NCI-H526 treated with DMSO at 0.1 percent for 48 hours (cell line): ENCODE results near the gene NFIB.

Experiments used
- DNase-seq: peaks from one replicate; lab custom pipeline; 2025; lab: John Stamatoyannopoulos, UW

Gene NFIB

DNA sequence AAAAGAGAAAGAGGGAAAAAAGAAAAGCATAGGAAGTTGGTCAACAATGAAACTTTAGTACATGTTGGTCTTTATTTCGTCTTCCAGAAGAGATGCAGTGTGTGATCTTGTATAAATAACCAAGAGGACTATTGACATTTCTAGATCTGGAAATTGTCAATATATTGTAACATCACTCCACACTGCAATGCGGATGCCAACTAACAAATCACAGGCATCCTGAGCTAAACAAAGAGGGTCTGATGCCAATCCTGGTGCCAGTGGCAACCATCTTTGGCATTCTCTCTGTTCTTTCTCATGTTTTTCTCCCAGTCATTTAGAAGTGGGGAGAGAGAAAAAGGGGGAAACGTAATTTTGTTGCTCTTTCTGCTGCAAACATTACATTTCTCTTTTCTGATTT lies 9.7 kb downstream of the NFIB start:
- no peak for DNase-seq

DNA sequence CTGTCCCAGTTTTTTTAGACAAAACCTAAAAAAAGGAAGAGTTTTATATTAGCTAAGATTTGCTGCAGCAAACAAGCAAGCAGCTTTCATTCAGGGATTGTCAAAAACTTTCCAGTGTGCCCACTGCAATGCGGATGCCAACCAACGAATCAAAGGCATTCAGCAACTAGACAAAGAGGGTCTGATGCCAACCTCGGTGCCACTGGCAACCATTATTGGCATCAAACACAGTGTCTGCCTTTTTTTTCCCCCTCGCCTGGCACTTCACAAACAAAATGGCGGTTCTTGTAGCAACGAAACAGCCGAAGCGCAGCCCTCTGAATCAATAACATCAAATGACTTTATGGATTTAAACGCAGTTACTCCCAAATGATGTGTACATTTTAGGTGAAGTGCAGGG lies 10.4 kb downstream of the NFIB start:
- DNase-seq = no peak

DNA sequence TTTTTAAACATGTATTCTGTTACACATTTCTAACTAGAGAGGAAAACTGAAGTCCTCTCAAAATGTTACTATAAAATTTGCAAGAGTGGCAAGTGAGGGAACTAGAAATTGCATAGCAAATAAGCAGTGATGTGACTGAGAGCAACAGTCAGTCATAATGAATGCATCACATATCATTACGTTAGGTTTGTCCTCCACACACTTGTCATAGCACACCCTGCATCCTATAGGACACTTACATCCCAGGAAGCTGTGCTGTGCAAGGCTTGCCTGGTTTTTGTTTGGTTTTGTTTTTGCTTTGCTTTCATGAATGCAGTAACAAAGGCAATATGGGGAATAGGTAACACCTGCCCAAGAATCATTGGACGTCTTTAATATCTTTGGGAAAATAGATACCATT lies 10.8 kb downstream of the NFIB start:
- DNase-seq = no peak

DNA sequence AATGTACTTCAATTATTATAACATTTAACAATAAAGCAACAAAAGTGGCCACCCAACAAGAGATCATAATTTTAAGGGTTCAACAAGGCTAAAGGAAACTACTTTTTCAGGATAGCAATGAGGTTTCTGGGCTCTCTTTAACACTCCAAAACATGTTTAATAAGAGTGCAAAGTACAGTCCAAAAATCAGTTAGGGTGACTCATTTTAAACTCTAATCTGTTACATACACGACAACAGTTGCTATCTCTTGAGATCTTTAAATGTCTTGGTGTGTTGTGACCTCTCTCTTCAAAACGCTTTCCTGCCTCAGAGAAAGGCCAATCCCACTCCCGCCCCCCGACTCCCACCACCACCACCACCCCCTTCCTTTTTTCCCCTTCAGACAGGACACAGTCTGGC lies 11.5 kb downstream of the NFIB start:
- DNase-seq = no peak

DNA sequence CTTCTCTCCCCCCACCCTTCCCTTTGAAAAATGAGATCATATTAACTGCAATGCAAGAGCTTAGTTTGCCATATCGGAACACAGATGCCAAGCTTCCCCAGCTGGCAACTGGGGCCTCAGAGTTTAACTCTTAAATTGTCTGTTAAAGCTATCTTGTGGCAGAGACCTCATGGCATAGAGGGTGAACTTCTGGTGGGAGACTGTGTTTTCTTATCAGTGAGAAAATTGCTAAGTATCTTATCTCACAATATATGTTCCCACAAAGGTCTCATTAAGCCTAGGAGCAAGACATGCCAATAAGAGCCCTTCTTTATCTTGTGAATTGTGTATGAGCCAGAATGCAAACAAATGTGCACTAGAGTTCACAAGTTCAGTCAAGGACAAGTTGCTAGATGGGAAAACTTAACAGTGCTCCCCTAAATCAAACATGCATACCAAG lies 12.3 kb downstream of the NFIB start:
- no peak for DNase-seq

DNA sequence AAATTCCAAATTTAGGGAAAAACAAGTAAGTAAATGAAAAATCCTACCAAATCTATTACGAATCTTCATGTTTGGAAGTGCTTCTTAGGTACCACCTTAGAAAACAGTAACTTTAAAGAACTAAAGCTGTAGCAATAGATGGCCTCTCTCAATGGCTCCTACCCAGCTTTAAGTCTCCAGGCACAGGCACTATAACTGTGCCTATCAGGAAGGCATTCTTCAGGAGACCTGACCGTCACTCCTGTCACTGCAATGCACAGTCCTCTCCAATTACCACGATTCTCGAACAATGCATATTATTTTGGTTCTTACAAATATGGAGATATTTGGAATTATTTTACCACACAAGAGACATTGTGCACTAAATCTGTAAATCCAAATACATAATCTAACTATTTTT lies 12.9 kb downstream of the NFIB start:
- no peak for DNase-seq

DNA sequence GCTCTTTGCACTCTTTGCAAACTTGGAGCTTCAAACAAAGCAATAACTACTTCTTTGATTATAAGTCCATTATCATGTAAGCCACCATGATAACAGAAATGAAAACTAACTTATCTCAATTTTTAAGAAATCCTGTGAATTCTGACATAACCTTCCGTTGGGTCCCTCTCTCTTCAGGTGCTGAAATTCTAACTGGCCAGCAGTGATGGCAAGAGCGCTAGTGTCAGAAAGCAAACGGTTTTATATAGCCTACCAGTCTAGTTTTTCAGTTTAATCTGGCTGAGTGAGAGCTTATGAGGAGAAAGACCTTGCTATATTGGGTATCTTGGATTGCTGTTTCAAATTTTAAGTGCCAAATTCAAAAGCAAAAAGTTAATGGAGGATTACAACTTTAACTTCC lies 13.4 kb downstream of the NFIB start:
- DNase-seq = no peak

DNA sequence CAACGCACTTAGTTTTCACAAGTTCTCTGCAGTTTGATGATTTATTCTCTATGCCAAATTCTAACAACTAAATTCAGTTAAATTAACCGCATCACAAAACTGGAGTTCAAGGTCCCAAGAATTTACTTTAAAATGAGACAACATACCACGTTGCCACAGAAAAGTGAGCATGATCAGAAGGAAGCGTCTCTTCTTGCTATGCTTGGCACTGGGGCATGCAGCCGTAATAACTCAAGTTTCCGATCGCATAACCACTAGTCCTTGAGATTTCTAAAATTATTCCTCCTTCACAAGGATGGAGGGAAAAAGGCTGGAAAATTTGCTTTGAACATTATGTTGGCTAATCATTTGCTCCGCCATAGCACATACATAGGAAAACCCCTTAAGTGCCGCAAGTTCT lies 13.9 kb downstream of the NFIB start:
- no peak for DNase-seq

DNA sequence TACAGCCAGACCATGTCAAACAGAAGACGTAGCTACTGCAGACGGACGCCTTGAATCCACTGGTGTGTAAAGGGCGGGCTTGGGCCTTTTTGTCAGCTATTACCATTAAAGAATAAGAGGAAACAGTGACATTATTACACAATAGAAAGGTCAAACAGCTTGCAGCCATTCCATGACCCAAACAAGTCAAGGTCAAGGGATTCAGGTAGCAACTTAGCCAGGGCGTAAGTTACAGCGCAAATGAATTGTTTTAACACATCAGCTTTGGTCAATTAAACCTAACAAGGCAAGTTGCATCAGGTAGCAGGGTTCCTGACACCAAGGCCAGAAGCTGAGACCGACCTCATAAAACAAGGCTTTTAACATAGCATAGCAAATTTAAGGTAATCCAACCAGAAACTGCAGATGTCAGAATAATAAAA lies 15.3 kb downstream of the NFIB start:
- no peak for DNase-seq

DNA sequence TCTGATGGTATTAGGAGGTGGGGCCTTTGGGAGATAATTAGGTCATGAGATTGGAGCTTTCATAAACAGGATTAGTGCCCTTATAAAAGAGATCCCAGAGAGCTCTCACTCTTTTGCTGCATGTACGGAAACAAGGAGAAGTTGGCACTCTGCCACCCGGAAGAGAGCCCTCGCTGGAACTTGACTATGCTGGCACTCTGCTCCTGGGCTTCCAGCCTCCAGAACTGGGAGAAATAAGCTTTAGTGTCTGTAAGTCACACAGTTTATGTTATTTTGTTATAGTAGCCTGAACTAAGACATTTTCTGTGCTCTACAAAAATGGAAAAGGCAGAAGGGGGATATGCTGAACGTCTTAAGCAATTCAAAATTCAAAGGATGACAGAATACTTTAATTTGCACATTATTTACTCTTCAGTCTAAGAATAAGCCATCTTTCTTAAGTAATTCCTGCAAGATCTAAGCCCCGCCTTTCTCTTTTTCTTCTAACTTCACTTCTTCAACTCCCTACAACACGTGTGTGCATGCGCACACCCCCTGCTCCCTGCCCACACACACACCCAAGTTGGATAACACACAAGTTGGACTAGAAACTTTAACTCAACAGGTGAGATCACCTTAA lies 17.3 kb downstream of the NFIB start:
- no peak for DNase-seq

DNA sequence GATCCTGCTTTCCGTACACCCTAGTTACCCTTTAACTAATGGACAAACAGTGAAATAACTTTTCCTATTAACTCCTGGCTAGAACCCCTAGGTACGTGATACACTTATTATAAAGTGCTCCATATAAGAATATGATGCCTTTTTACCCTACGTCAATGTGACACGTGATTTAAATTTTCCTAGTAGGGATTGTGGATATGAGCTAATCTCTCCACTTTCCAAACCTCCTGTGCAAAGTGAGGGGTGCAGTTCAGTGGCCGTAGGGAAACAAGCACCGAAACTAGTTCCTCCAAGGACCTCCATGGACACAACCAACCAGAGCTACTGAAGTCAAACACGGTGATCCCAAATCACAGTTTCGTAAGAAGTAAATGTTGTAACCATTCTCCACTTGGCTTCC lies 19.3 kb downstream of the NFIB start:
- no peak for DNase-seq

DNA sequence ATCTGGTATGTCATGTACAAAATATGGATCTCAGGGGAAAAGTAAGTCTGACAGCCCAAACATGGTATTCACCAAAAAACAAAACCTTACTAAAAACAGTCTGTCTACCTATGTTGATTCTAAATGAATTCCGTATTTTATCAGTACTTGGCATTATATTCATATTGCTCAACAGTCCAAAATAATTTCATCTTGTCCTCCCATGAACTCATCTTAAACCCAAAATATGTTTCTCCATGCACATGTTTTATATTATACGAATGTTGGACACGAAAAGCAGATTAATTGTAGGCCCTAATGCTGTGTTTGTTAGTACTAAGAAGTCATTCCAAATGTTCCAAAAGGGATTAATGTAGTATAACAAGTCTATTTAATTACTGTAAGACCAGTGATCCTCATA lies 20.1 kb downstream of the NFIB start:
- no peak for DNase-seq

DNA sequence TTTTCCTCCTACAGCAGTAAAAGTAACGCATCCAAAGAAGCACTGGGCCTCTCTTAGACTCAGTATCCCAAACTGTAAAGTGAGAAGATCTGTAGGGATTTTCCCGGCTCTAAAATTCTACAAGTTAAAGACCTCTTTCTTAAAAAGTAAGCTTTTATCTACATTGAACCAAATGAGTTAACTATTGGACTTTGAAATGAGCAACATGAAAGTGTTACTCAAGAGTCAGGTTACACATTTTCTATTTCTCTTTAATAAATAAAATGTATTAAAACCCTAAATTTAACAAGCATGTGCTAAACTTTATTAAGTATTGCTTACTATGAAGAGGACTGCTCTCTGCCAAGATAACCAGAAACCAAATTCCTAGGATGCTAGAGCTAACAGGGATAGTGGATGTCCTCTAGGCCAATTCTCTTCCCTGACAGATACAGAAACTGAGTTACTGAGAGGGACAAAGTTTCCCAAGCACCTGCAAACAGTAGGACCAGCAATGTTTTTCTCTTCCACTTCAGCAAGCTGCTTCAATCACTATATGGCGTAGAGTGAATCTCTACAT lies 21.7 kb downstream of the NFIB start:
- no peak for DNase-seq

DNA sequence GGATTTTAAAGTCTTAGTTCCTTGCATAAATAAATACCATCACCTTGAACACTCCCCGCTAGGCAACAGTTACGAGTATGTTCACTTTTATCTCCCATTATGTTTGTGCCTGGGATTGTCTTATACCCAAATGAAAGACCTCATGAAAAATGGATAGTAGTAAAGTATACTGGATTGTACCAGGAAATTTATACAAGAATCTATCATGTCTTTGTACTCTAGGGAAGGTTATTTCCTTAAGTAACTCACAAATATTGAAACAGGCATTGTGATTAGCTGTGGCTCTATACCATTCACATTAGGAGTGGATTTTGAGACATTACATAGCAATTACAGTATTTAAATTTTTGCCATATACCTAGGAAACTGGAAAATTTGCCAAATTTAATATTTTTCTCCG lies 24.0 kb downstream of the NFIB start:
- no peak for DNase-seq

DNA sequence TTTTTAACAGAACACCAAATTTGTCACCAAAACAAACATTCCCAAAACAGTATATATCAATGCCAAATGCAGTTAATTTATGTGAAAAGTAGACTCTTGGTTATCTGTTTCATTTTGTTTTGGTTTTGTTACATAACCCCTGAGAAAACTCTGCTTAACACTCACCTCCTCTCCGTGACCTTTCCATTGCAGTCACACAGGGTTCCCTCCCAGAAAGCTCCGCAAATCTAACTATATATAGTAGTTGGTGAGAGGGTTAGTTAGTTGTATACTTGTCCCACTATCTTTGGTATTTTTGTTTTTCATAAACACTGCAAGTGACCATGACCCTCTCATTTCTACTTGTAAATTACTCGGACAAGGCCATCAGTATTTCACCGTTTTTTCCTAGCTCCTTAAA lies 25.5 kb downstream of the NFIB start:
- DNase-seq = no peak

DNA sequence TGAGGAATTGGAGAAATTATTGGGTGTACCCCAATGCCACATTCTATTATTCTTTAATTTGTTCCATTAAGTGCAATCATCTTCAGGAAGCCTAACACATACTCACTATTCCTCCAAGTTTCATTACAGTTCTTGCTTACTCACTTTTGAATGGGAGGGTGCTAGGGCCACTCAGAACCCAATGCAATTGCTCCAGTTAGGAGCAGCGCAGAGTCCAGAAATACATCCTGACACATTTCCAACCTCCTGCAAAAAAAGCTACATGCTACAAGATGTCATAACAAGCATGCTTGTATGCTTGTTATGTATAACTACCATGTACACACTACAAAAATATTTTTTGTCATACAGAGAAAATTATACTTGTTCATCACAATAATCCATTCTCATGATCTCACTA lies 27.8 kb downstream of the NFIB start:
- DNase-seq = no peak

DNA sequence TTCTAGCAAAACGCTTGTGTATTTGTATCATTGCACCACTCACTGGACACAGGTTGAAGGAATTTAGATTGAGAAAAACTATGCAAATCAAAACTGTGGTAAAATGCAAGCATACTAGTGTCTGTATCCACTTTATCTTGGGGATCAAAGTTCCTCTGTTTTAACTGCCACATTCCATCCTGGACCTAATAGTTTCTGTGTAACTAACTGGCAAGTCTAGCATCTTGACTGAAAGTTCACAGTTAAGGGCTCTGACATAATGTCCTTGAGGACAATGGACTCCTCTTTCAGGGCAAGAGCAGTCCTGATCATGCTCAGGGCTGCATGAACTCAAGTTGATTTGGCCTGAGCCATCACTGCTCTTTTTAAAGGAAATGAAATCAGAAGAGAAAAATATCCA lies 30.7 kb downstream of the NFIB start:
- no peak for DNase-seq

DNA sequence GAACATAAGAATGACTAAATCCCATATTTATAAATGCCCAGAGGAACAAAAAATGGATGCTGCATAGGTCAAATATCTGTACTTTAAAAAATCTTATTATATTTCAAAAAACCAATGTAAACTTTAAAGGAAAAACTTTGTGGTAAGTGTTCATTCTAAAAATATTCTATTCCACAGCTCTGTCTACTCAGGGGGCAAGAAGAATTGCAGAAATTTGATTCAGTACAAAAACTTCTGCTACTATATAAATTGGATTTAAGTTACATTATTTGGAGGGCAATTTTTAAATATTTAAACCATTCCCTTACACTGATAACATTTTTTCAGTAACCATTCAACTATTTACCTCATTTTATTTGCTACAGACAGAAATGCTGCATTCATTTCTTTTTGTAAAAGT lies 32.1 kb downstream of the NFIB start:
- no peak for DNase-seq

DNA sequence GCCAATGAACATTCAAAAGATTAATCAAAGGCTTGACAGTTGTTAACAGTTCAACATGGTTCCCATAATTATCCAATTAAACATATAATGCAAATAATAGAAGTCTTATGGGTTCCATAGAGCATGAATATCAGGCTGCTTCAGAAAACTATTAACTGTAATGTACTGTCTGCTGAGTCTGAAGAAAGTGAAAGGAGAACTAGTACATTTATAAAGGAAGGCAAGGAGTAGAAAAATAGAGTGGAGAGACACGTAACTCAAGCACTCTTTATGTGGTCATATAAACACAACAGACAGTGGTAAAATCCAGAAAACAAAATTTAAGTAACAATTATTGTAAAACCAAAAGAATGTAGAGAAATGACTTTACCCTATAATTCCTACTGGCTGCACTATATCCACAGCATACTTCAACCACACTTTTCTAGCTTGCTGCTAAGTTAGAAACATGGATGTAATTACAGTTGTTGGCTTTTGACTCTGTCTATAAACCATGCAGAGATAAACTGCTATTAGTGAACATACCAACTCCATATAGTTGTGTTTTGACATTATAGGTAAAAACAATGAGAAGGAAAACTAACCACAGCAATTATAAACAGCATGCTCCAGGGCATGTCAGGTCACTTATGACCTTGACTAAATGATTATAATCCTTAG lies 32.7 kb downstream of the NFIB start:
- no peak for DNase-seq

DNA sequence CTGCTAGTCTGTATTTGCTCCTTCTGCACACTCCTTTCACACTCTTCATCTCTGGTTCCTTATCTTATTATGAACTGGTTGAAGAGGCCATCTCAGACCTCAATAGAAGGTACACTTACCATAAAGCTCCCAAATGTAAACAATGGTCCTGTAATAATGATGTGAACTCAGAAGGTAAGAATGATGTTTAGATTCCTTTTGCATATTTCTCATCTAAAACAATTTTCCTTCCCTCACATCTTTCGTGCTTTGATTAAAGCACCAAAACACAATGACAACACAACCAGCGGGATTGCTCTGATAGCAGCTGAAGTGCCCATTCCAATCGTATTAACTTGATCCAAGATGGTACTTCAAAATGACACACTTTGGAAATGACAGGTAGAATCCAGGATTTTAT lies 34.3 kb downstream of the NFIB start:
- DNase-seq = no peak

DNA sequence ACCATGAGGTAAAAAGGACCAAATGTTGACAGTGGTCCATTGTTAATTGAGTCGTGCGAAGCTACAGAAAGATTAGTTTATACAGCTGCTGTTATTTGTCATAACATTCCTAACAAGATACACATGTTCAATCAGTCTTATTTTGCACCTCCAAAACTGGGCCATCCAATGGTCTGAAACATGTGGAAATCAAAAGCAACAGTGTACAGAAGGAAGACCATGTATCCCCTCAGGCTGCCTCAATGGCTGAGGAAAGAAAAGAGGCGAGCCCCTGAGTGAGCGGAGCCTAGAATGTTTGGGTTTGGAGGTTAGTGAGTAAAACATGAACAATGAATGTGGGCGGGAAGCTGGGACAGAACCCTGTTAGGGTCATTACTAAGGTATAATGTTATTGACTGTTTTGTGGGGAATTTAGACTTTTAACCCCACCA lies 35.6 kb downstream of the NFIB start:
- no peak for DNase-seq

DNA sequence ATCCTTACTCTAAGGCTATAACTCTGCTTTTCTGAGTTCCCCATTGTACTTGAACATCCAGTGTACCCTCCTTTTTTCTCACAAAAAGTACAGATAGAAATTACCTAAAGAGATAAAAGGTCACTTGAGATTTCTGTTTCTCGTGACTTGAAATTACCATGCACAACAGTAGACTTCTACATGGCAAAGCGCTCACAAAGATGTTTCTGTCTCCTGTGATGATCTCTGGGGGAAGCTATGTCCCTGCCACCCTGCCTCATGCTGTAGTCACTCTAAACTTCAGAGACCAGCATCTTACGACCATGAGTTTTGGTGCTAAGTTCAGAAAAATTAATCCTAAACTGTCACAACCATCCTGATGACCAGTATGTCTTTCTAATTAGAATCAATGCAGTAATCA lies 36.2 kb downstream of the NFIB start:
- no peak for DNase-seq

DNA sequence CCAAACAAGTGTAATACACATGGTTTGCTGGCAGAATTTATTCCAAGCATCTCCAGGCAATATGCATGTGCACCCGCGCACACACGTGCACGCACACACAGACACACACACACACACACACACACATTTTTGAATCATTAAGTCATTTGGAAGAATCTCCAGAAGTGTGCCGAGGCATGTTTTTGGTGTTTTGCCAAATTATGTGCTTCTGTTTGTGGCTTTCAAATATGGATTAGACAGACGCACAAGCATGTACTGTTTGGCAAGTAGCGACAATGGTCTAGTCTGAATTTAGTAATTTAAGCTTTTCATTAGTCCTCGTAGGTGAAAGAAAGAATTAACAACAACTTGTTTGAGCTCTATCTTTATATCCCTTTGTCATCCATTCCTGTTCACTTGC lies 36.7 kb downstream of the NFIB start:
- DNase-seq = no peak

DNA sequence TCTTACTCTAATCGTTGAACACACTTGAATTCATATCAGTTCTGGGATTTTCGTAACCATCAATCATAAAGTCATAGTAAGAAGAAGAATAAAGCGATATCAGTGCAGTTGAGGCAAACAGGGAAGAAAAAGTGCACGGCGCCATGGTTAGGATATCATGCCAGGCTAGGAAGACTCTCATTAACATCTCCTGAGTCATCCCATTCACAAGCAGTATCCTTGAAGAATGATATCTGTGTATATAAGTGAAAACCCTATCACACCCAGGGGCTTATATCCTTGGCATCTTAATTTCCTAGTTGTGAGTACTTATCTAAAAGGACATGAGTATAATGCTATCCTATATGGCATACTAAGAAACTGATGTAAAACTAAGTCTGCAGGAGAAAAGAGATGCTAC lies 38.6 kb downstream of the NFIB start:
- DNase-seq = no peak
